BE2C (cell line): ENCODE measurements around the gene COPS9. TPM values are rescaled to one million over a fixed set of nuclear protein-coding genes. Genes with fewer than 3 reads are reported as not detected.

Experiments used
- DNase-seq: peaks from one replicate; pipeline ENCODE4 v3.0.0-alpha.2; 2020
- H3K27me3 ChIP-seq: fragments of 250-450 bp; sonication (Bioruptor Pico); 2 replicates; pipeline ENCODE4 v1.5.1; 2020; ENCODE audit warnings: mild to moderate bottlenecking
- H3K36me3 ChIP-seq: fragments of 250-450 bp; sonication (Bioruptor Pico); 2 replicates; pipeline ENCODE4 v1.5.1; 2020; ENCODE audit warnings: mild to moderate bottlenecking
- H3K4me1 ChIP-seq: fragments of 250-450 bp; sonication (Bioruptor Pico); 2 replicates; pipeline ENCODE4 v1.5.1; 2020
- H3K4me3 ChIP-seq: 2 replicates; pipeline ENCODE4 v1.5.1; 2011; ENCODE audit warnings: low read depth, low read length
- H3K9me3 ChIP-seq: fragments of 250-450 bp; sonication (Bioruptor Pico); 2 replicates; pipeline ENCODE4 v1.5.1; 2020
- polyA plus RNA-seq: library from polyadenylated mRNA; unstranded; fragments of >200 nt; gene quantifications from one replicate; pipeline ENCODE4 v1.2.1, GENCODE V29; 2012; ENCODE audit warnings: low read depth, missing spikeins; ENCODE audit not compliant: insufficient read length, insufficient read depth
- TF ChIP-seq, protein P1 (sequence below): IDR thresholded peaks from 2 replicates; pipeline ENCODE4 v1.5.1; 2012; ENCODE audit warnings: mild to moderate bottlenecking, low read depth, low read length

COPS9 gene
- 395 TPM for polyA plus RNA-seq

DNA sequence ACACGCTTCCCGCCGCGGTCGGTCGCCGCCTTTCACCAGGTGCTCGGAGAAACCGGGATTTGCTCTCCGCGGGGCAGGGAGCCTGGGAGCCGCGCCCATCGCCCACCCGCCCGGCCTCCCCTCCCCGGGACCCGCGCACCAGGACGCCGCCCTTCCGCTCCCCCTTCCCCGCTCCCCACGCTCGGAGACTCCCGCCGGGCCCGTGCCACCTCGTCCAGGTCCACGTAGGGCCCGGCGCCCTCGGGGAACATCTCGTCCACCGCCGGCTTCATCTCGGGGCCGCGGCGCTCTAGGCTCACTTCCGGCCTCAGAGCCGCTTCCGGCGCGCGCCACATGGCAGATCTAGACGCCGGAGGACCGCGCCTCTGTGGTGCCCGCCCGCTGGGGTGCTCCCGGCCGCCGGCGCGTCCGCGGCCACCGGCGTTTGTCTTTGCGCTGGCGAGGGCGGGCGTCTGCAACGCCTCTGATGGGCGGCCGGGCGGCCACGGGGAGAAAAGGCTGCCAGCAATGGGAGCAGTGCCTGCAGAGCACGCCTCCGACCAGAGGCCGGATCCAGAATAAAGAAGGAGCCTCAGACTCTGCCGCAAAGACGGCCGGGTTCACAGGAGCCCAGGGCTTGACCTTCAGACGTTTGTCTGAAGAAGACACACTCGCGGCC, at the start of gene COPS9:
Gene COPS9, minus strand, starts transcription at position 293 of the 658 bp plus-strand sequence. Its CDS starts 21 bp downstream, at position 272.
- Histone ChIP-seq H3K4me1 (no peaks in the 10 kb centered on the region; the same call in 1 of the 2 replicates), H3K36me3 (peaks cover 27% of the 10 kb centered on the region), H3K9me3 (no peaks in the 10 kb centered on the region), H3K4me3 (peak within 1 kb of the TSS; percentile 97), H3K27me3 (peaks cover 4% of the 10 kb centered on the region; the same call in 1 of the 2 replicates)
- DNase-seq: peak; percentile 93
- TF ChIP-seq, protein P1, sequence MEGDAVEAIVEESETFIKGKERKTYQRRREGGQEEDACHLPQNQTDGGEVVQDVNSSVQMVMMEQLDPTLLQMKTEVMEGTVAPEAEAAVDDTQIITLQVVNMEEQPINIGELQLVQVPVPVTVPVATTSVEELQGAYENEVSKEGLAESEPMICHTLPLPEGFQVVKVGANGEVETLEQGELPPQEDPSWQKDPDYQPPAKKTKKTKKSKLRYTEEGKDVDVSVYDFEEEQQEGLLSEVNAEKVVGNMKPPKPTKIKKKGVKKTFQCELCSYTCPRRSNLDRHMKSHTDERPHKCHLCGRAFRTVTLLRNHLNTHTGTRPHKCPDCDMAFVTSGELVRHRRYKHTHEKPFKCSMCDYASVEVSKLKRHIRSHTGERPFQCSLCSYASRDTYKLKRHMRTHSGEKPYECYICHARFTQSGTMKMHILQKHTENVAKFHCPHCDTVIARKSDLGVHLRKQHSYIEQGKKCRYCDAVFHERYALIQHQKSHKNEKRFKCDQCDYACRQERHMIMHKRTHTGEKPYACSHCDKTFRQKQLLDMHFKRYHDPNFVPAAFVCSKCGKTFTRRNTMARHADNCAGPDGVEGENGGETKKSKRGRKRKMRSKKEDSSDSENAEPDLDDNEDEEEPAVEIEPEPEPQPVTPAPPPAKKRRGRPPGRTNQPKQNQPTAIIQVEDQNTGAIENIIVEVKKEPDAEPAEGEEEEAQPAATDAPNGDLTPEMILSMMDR: no peak

DNA sequence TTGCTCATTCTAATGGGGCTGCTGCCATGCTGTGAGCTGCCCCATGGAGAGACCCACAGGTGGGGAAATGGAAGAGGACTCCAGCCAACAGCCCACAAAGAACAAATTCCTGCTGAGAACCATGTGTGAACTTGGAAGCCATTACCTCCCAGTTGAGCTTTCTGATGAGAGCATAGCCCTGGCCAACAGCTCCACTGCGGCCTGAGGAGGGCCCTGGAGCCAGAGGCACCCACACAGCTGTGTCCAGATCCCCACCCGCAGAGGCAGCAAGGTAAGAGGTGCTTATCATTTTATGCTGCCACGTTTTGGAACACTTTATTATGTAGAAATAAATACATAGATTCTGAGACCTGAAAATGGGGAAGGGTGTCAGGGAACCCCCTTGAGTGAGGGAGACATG, 48.6 kb upstream of the COPS9 start:
- H3K27me3 ChIP-seq: peaks cover 45% of the 10 kb centered on the region
- H3K9me3 ChIP-seq: 0 out of 2 replicates have a peak, but pooled peaks cover 4% of the 10 kb centered on the region
- no peaks in the 10 kb centered on the region for H3K4me1 ChIP-seq
- H3K4me3 ChIP-seq: no peak overlapping the region
- no peak for DNase-seq
- no peaks in the 10 kb centered on the region for H3K36me3 ChIP-seq
- TF ChIP-seq, protein P1: no peak

DNA sequence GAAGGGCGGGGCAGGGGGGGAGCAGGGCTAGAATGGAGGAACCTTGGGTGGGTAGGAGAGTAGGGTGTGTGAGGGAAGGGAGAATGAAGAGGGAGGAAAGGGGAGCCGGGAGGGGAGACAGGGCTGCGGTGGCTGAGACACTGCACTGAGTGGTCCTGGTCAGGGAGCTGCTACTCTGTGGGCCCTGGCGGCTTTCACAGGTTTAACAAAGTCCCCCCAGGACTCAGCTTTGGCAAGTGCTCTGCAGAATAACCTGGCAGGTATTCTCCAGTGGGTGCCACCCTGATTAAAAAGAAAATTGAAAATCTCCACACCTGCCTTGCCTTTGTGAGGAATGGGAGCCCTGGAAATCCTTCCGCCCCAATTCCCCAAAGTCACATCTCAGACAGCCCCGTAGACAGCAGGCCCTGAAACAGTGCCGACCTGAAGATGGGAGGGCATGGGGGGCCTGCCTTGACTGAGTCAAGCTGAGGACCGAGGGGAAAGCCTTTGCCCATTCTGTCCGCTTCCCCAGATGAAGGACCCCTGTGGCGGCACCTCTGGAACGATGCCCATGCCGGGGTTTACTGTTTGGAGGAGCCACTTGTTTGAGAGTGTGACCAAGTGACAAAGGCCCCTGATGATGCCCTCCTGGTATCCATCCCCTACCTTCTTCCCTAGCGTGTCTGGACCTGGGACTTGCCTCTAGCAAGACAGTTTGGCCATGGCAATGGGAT, 47.9 kb upstream of the COPS9 start:
- Histone ChIP-seq H3K27me3 (peaks cover 45% of the 10 kb centered on the region), H3K4me3 (no peak overlapping the region)
- TF ChIP-seq, protein P1: no peak

DNA sequence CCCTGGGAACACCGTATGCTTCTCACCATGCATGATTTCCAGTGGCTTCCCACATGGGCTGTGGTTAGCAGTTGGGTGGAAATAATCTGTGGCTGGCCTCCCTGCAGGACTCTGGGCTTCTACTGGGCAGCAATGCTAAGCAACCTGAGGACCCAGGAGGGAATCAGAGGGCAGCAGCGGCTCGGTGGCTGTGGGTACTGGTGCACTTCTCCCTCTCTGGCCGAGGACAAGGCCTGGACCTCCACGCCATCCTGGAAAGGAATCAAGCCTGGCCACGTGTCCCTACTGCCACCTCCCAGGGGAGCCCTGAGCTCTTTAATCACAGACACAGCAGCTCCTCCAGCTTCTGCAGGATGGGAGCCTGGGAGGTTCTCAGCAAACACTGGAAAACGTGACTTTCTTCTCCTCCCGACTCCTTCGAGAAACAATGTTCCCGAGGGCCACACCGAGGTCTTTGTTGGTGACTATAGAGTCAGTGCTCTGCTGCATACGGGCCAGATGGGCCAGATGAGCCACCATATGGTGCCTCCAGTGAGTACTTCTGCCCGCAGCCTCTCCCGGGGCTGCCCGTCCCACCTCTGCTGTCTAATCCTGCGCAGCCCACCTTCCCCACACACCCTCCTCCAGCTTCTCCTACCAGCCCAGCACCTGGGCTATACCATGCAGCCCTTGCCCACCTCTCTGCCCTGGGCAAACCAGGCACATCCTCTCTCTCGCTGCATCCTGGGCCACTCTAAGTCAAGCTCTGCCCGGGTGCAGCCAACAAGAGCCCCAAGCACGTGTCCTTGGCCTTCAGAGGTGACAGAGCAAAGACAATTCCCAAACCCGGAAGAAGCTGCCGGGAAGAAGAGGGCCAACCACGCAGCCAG, 47.1 kb upstream of the COPS9 start:
- H3K27me3 ChIP-seq: peaks cover 48% of the 10 kb centered on the region
- H3K4me3 ChIP-seq: no peak overlapping the region
- H3K4me1 ChIP-seq: no peaks in the 10 kb centered on the region
- no peaks in the 10 kb centered on the region for H3K36me3 ChIP-seq
- DNase-seq: no peak
- TF ChIP-seq, protein P1: no peak
- 0 out of 2 replicates have a peak, but pooled peaks cover 2% of the 10 kb centered on the region for H3K9me3 ChIP-seq

More for the DNA sequence above, 47.9 kb upstream of the COPS9 start:
- Histone ChIP-seq H3K4me1 (no peaks in the 10 kb centered on the region), H3K9me3 (0 out of 2 replicates have a peak, but pooled peaks cover 4% of the 10 kb centered on the region), H3K36me3 (no peaks in the 10 kb centered on the region)
- no peak for DNase-seq

DNA sequence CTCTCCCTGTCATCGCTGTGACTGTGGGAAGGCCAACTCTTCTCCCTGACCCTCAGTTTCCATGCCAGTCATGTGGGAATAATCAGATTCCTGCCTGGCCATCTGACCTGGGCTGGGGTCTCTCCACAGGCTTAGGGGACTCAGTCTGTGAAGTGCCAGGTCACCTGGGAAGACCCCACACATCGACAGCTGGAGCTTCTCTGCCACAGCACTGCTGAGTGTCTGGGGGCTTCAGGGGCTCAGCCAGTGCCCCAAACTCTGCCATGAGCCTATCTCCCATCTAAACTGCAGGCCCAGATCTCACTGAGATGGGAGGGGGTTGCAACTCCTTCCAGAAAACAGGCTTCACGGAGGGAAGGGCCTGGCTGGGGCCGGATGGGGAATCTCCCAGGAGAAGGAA, 46.4 kb upstream of the COPS9 start:
- Histone ChIP-seq H3K4me1 (no peaks in the 10 kb centered on the region), H3K27me3 (peaks cover 48% of the 10 kb centered on the region), H3K9me3 (no peaks in the 10 kb centered on the region), H3K4me3 (no peak overlapping the region), H3K36me3 (no peaks in the 10 kb centered on the region)
- TF ChIP-seq, protein P1: no peak
- DNase-seq: no peak
